GM19372 (cell line): ENCODE measurements around the gene PKP2.
"Not testable (repeated sequence)": the region's sequence is repeated elsewhere in the genome, so short reads cannot be mapped to it uniquely, and the experiment has no call there.

Source experiments
- ATAC-seq: cut with Tn5 transposase; IDR thresholded peaks from one replicate; pipeline ENCODE4 v1.9.1; 2021; ENCODE audit warnings: mild to moderate bottlenecking, low read depth, moderate library complexity; ENCODE audit not compliant: unreplicated experiment

The PKP2 gene

DNA sequence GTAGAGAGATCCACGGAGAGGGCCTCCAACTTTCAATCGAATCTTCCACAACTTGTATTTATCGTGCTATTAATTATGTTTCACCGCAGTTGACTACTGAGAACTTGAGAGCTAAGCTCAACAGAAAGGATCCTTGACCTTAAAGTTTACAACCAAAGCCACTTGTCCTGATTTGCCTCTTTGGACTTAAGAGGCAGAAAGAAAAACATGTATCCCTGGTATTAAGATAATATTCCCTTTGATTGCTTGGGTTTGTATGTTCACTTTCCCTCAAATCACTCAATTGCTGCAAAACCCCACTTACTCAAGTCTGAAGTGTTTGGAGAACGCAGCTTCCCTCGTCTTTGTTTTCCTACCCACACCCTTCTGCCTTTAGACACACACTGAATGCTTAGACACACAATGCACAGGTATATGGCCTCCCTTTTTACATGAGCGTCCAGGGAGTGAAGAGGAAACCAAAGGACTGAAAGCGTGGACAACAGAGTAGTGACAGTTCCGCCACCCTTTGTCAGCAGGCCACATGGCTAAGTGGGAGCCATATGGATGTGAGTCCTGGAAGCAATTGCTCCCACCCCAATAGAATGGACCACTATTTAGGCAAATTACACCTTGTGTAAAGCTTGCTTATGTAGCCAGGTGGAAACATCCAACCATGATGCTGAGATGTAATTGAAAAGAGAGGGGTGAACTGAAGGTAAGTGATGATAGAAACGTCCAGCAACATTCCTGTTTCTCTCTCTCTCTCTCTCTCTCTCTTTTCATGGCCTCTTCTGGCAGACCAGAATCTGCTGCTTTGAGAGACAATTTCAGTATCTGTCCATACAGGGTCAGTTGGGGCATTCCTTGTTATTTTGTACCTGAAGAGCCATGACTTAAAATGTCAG, 1.4 kb upstream of the PKP2 start:
- no peak for ATAC-seq

GRCh38 chr12:32897281-32897610, 669 bp upstream of the PKP2 start:
- ATAC-seq, result no peak

DNA sequence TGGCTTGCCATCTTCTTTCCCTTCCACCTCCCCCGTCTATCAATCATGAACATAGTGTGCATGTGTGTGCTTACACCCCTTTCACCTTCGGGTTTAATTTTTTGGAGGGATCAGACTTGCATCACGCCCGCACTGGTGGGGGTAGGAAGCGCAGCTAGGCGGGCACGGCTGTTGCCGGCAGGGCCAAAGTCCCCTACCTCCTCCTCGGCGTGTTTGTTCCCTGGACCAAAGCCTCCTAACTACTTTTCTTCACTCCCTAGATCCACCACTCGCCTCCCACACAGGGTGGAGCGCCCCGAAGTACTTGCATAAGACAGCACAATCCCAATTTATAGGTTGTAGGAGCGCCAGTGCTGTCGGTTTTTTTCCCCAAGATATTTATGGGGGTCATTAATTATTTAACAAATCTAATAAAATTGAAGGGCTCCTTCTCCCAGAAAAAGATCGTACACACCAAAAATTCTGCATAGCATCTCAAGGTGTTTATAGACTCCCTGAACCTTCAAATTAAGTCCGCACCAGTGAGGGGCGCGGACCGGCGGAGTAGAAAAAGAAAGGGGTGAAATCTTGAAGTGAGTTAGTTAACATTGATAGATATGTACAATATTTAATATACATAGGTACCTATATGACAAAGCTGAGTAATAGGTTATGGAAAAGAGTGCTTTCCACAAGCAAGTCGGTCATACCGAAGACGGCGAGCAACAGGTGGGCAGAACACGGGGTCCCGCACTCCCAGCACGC, 717 bp downstream of the PKP2 start:
- ATAC-seq, result no peak

- no peak for ATAC-seq
Observed at GRCh38 chr12:32894566-32894965, 2.0 kb downstream of the PKP2 start.

DNA sequence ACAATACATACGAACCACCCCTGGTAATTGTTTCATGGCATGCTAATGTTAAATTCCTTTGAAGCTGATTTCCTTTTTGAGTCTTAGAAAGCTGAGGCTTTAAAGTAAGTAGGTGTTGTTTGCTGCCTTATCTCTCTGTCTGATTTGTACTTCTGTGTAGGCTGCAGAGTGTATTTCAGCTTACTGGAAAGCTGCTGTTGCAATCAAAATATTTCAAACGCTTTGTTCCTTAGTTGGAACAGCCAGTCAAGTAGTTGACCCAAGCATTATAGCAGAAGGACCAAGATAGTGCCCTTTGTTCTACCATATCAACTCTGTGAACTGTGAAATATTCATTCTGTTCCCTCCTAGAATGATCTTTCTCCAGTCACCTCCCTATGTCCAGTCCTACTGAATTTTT, 3.1 kb downstream of the PKP2 start:
- no peak for ATAC-seq

GRCh38 chr12:32893043-32893442, 3.5 kb downstream of the PKP2 start:
- ATAC-seq, result no peak

DNA sequence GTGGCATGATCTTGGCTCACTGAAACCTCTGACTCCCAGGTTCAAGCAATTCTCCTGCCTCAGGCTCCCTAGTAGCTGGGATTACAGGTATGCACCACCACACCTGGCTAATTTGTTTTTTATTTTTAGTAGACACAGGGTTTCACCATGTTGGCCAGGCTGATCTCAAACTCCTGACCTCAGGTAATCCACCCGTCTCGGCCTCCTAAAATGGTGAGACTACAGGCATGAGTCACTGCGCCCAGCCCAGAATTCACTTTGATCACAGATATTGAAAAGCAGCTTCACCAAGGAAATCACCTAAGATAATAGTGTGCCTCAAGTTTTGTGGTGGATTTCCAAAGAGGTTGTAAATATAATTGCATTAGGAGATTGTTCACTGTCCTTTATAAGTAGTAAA, 4.2 kb downstream of the PKP2 start:
- ATAC-seq, result not testable (repeated sequence)

DNA sequence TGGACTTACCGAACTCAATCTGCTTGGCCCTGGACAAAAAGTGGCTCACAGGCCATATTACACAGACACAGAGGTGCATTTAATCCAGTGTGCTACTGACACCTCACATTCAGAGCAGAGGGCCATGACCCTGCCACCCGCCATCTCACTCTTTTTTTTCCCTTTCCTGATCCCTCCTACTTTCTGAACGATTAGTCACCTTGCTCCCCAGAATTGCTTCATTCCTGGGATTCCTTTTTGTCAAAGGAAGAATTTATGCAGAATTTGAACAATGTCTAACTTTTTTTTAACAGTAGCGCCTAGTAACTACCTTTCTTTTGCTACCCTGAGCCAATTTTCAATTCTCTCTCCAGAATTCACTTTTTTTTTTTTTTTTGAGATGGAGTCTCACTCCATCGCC, 4.6 kb downstream of the PKP2 start:
- no peak for ATAC-seq

GRCh38 chr12:32891526-32891925, 5.1 kb downstream of the PKP2 start:
- no peak for ATAC-seq

DNA sequence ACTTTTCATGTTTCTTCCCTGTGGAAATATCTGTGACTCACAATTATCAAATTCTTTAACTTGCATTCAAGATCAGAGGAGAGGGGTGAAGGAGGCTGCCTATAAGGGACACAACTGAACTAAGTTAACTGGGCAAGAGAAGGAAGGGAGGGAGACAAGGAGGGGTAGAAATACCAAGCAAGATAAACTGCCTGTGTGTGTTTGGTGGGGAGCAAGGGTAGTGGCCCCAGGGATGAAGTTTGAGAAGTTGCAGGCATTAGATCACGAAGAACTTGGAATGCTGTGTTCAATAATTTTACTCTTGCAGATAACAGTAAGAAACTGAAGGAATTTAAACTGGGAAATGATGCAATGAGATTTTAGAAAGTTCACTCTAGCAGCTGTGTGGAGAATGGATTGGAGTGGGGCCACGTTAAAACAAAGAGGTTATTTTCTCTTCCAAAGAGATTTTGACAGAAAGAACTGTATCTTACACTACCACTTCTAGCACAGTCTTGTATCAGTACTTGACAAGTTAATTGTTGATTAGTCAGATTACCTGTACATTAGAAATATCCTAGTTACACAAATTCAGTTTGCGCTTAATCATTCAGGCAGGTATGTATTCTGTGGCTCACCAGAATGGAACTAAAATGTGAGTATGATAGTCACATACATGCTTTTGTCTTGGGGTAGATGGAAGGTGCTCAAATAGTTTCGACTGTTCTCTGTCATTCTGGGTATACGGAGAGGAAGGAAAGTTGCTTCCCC, 7.4 kb downstream of the PKP2 start:
- ATAC-seq, result no peak

- ATAC-seq, result no peak
Observed at GRCh38 chr12:32887058-32887457, 9.5 kb downstream of the PKP2 start.

DNA sequence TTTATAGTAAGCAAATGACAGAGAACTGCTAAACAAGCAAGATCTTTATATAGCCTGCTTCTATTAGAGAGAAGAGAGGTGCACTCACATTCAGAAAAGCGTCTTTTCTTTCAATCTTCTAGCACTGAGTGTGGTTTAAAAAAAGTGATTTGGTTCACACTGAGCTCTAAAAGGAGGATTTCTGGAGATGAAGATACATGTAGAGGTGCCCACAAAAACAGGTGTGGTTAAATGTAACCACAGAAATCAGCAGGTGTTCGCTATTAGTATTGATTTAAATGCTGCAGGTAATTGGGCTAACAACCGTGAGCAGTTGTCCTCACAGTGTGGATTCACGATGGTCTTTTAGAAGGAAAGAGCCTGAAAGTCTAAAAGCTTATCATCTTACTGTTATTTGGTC, 10.7 kb downstream of the PKP2 start:
- ATAC-seq, result no peak

DNA sequence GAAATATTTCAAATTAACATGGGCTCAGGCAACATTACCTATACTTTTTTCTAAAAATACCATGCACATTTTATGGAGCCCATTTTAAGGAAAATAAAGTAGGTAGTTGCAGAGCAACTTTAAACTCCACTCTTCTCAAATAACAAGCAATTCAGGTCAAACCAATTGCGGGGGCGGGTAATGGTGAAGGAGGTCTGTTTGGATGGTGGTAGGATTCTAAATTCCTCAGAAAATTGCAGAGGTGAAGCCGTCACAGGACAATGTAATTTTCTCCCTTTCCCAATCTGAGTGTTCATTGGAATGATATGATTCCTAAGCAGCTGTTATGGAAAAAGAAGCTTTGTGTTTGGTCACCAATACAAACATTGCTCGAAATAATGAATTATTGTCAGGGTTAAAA, 11.6 kb downstream of the PKP2 start:
- ATAC-seq, result no peak

DNA sequence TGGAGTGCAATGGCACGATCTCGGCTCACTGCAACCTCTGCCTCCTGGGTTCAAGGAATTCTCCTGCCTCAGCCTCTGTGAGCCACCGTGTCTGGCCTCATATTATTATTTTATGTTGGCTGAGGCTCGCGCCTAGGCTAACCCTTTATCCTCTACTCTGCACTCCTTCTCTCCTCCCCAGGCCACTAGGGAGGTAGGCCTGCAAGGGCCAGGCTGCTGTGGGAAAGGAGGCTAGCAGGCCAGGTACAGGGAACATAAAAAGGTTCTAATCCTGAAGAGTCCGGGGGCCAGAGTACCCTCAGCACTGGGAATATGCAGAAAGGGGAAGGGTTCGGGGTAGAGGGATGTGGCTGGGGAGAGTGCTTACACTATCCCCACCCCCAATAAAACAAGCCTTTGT, 14.9 kb downstream of the PKP2 start:
- ATAC-seq, result no peak

GRCh38 chr12:32881107-32881506, 15.5 kb downstream of the PKP2 start:
- no peak for ATAC-seq

DNA sequence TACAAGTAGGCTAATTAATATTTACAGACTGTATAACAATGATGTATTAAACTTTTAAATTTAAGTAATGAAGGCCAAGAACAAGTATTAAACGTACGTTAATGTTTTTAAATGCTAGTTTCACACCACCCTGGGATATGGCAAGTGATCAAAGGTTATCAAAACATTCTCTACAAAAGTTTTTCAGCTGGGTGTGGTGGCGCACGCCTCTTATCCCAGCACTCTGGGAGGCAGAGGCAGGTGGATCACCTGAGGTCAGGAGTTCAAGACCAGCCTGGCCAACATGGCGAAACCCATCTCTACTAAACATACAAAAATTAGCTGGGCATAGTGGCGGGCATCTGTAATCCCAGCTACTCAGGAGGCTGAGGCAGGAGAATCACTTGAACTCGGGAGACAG, 17.5 kb downstream of the PKP2 start:
- not testable (repeated sequence) for ATAC-seq

GRCh38 chr12:32877601-32878459, 18.7 kb downstream of the PKP2 start:
- no peak for ATAC-seq

- ATAC-seq, result no peak
Observed at GRCh38 chr12:32876004-32876403, 20.6 kb downstream of the PKP2 start.

- no peak for ATAC-seq
Observed at GRCh38 chr12:32874975-32875374, 21.6 kb downstream of the PKP2 start.

DNA sequence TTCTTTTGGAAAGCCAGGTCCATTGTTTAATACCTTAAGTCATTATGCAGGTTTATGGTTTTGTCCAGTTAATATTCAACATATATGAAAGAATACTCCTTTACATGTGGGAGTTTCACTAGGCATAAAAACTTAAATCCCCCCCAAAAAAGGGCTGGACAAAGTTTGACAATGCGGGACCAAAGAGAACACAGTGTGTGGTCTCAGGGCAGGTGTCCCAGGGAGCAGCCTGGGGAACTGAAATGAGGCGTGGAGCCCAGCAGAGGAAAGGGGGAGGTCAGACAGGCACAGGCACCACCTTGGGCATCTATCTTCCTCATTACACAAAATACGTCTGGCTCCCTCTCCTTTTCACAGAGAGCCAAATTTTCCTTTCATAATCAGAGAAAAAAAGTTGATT, 22.5 kb downstream of the PKP2 start:
- ATAC-seq, result no peak
